Esophagus squamous epithelium (tissue), 4 donors: Measurements from ENCODE around the gene SPATA33.

Source experiments
- CTCF ChIP-seq, 6 experiments: fragments of 450-650 bp in 4 of 6; fragments of 200-600 bp in 2 of 6; sonication (generic) in 2 of 6; IDR thresholded peaks; one replicate each; pipeline ENCODE4 v1.5.1; 2016 to 2019; ENCODE audit warnings: antibody characterized with exemption in 6 of 6, mild to moderate bottlenecking in 4 of 6, moderate library complexity in 4 of 6
- POLR2A ChIP-seq, 4 donors: fragments of 450-650 bp; IDR thresholded peaks; one replicate each; pipeline ENCODE4 v1.6.1; 2017; ENCODE audit warnings: antibody characterized with exemption in 4 of 4, mild to moderate bottlenecking in 4 of 4, moderate library complexity in 3 of 4

DNA sequence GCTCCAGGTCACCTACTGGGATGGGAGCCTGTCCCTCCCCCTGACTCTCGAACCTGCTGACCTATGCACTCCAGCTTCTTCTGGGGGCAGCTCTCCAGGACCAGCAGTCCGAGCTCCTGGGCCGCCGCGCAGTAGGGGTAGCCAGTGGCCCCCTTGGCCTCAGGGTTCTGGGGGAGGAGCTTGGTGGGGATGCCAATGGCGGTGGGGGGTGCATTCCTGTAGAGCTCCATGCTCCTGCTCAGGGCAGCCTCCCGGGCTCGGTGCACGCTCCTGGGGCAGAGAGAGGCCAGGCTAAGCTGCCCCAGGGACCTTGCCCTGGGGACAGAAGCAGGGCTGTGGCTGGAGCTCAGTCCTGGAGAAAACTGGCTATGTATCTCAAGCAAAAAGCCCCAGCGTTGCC lies 51.5 kb downstream of the SPATA33 start:
- no peak for TF ChIP-seq POLR2A (IDR thresholded peaks at IDR 0.05)
- no peak for TF ChIP-seq CTCF (IDR thresholded peaks at IDR 0.05)
